DMS114 treated with DMSO at 0.1 percent for 48 hours (cell line): ENCODE results near the gene ERN2.
"Not testable (repeated sequence)": the region's sequence is repeated elsewhere in the genome, so short reads cannot be mapped to it uniquely, and the experiment has no call there.

ENCODE experiments used
- DNase-seq: peaks from one replicate; lab custom pipeline; 2025; ENCODE audit not compliant: unreplicated experiment; lab: John Stamatoyannopoulos, UW

Gene ERN2

DNA sequence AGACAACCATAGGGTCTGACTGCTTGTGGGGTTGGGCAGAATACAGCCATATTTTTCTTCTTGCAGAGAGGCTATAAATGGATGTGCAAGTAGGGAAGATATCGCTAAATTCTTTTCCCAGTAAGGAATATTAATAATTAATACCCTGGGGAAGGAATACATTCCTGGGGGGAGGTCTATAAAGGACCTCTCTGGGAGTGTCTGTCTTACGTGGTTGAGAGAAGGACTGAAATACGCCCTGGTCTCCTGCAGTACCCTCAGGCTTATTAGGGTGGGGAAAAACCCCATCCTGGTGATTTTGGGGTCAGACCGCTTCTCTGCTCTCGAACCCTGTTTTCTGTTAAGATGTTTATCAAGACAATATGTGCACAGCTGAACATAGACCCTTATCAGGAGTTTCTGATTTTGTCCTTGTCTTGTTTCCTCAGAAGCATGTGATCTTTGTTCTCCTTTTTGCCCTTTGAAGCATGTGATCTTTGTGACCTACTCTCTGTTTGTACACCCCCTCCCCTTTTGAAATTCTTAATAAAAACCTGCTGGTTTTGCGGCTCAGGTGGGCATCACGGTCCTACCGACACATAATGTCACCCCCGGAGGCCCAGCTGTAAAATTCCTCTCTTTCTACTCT lies 9.7 kb upstream of the ERN2 start:
- DNase-seq = not testable (repeated sequence)

DNA sequence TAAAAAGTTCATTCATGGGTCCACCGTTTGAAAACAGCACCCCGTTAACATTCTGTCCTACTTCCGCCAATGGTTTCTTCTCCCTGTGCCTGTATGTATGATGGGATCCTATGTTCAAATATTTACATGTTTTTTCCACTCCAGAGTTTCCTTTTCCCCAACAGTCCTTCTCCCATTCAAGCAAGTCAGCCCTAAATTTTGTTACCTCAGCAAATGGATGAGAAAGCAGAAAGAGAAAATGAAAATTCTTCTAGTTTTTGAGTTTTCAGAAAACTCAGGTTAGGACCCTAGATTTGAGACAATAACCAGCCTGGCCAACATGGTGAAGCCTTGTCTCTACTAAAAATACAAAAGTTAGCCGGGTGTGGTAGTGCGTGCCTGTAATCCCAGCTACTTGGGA lies 3.5 kb upstream of the ERN2 start:
- DNase-seq = no peak

DNA sequence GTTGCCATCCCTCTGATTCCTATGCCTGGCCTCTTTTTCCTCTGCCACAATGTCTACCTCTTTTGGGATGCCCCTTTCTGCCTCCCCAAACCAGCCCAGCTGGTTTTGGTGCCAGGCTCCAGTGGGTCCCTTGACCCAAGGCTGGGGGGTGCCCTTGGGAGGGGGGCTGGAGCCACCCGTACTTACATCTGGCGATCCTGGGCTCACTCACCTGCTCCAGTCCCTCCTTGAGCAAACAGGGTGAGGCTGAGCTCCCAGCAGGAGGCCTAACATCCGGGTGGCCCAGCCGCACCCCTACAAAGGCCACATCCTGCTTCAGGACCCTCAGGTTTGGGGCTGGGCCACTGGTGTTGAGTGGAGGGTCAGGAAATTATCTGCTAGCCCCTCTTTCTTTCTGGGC lies 1.2 kb downstream of the ERN2 start:
- no peak for DNase-seq

DNA sequence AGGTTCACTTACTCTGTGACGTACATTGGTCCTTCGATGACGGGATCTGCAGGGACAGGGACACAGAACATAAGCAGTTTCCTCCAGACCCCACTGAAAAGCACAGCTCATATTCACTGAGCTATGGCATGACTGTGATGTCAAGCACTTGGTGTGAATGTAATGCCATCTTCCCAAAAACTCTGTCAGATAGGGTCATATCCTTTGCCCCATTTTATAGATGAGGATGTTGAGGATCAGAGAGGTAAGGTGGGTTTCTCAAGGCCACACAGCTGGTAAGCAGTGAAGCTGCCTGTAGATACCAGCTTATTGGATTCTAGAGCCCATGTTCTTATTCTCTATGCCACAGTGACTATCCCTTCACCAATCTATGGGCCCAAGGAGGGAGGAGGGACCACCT lies 2.5 kb downstream of the ERN2 start:
- no peak for DNase-seq

DNA sequence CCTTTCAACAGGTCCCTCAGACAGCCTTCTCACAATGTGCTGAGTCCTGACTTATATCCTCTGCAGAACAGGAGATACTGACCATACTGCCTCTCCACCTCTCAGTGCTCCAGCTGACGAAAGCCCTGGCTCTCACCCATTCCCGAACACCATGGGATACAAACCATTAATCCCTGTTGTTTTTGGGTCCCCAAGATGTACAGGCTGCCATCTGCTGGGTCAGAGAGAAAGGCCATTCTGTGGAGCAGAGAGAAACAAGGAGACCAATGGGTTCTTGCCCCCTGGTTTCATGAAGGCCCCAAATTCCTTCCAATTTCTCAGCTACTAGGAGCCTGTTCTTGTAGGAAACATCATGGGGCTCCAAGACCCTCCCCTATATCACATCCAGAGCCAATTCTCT lies 3.0 kb downstream of the ERN2 start:
- DNase-seq = no peak

DNA sequence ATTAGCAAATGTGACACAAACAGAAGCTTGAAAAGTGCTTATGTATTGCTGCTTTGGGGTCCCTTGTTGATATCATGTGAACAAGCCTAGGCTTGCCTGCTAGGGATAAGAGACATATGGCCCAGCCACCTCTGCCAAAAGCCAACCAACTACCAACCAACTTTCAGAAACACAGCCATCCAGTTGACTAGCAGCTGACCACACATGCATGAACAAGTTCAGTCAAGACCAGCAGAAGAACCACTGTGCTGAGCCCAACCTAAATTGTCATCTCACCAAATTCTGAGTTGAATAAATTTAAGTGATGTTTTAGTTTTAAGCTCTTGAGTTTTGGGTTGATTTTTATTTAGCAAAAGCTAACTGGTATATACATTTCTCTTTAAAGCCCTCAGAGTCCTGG lies 3.5 kb downstream of the ERN2 start:
- no peak for DNase-seq

DNA sequence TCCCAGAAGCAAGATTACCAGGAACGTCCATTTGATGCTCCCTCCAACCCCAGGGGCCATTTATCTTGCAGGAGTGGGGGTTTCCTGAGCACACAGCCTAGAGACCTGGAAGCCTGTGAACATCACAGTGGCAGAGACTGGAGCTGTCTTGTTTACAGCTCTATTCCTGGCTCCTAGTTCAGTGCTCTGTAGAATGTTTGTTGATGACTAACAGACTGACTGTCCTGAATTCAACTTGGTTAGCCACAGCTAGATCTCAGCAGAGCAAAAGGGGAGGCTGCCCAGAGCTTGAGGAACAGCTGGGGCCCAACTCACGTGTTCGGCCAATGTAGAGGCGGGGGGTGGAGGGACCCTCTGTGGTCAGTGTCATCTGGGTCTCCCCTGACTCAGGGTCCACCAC lies 6.6 kb downstream of the ERN2 start:
- no peak for DNase-seq

DNA sequence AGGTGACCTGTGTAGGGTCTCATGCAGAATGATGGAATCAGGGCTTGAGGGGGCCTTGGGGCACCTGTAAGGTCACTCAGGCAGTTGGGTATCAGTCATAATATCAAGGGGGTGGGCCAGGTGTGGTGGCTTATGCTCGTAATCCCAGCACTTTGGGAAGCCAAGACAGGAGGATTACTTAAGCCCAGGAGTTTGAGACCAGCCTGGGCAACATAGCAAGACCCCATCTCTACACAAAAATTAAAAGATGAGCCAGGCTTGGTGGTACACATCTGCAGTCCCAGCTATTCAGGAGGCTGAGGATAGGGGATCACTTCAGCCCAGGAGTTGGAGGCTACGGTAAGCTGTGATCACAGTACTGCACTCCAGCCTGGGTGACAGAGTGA lies 7.5 kb downstream of the ERN2 start:
- DNase-seq = no peak

DNA sequence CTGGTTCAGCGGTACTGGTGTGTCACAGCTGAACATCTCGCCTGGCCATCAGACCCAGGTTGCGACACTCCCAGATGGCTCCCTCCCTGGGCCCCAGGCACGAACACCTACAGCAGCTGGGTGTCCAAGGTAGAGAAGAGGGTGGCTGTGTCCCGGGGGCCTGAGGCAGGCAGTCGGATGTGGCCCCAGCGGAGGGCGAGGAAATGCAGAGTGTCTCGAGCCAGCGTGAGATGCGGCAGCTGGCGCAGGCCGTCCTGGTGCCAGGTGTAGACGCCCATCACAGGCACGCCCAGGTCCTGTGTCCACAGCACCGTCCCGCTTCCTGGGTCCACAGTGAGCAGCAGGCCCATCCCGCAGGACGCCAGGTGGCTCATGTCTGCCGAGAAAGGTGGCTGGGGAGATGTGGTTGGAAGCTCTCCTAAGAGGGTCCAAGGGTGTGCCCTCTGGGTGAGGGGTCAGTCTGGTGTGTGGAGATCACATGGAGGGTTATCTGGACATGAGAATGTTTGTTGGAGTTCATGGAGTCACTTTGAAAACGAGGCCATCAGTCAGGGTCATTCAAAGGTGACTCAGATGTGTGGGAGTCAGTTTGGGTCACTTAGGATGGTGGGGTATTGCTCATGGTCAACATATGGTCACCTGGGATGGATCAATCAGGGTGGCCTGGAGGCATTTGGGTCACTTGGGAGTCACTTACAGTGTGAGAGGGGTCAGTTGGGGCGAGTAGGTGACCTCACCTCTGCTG lies 8.1 kb downstream of the ERN2 start:
- DNase-seq = no peak

DNA sequence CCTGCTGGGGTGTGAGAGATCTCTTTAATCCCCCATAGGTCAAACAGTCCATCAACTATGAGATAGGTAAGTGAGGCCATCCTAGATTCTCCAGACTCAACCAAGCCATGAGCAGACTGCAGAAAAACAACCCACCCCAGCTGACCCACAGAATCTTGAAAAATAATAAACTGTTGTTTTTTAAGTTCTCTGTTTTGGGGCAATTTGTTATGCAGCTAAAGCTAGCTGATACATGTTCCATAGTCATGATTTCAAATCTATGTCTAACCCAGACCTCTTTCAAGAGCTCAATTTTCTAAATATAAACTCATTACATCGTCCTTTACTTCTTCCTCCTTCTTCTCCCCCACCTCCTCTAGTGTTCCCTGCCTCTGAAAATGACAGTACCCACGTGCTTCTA lies 10.1 kb downstream of the ERN2 start:
- DNase-seq = no peak

DNA sequence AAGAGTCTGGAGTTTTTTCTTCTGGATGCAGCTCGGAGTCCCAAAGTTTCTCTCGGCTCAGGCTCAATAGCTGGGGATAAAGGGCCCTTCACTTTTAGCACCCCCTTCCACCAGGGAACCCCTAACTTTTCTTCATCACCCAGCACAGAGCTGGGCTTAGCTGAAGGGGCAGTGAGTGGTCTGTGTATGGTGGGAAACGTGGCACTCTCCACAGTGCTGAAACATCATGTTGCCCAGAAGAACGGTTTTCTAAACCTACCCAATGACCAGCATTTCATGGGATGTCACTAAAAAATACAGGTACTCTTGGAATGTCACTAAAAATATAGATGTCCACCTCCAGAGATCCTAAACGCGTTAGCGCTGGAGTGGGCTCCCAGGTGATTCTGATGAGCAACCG lies 12.0 kb downstream of the ERN2 start:
- no peak for DNase-seq

DNA sequence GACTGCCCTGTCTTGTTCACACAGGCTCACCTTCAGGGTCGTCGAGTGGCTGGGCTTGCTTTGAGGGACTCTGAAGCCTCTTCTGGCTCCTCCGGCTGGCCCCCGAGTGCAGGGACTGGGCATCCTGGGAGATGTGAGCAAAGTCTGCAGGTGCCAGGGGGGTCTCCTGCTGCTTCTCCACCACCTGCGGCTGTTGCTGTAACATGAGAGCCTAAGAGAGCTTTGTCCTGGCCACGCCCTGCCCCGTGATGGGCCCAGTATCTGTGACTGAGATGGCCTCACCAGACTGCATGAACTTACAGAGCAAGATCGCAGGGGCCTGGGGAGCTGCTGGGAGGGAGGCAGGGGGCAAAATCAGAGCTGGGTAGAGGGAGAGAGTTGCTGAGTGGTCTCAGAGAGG lies 12.5 kb downstream of the ERN2 start:
- DNase-seq = no peak

DNA sequence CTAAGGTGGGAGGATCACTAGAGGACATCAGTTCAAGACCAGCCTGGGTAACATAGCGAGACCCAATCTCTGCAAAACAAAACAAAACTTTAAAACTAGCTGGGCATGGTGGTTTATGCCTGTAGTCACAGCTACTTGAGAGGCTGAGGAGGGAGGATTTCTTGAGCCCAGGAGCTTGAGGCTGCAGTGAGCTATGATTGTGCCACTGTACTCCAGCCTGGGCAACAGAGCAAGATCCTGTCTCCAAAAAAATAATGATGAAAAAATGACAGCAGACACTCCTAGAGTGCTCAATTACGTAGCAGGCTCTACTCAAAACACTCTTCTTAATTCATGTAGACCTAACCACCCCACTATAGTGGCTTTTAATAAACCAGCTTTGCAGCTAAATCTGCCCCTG lies 12.9 kb downstream of the ERN2 start:
- no peak for DNase-seq

DNA sequence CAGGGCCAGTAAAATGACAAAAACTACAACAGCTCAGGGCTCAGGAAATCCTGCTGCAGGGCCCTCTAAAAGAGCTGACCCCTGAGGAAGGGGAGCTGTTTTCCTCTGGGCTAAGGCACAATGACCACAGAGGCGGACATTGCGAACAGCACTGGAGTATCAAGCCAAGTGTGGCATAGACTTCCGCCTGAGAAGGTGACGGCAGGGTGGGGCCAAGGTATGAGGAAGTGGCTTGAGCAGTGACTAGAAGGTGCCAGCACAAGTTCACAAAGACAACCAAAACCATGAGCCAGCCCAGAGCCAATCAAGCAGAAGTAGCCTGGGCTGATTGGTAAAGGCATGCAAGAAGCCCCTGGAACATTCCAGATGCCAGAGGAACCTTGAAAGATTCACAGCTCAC lies 13.9 kb downstream of the ERN2 start:
- no peak for DNase-seq

DNA sequence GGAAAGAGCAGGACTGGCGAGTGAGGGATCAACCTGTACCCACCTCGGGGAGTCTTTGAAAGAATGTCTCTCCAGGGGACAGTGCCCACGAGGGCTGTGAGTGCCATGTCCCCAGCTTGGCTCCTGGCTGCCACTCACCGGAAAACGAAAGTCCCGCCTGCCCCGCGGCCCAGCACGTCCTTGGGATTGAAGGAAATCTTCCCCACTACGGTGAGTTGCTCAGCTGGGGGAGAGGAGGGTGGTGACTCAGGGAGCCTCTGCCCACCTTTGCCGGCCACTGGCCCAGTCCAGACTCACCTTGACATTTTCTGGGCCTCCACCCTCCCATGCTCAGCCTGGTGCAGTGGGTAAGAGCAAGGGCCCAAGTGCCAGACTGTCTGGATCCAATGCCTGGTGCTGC lies 17.3 kb downstream of the ERN2 start:
- no peak for DNase-seq

DNA sequence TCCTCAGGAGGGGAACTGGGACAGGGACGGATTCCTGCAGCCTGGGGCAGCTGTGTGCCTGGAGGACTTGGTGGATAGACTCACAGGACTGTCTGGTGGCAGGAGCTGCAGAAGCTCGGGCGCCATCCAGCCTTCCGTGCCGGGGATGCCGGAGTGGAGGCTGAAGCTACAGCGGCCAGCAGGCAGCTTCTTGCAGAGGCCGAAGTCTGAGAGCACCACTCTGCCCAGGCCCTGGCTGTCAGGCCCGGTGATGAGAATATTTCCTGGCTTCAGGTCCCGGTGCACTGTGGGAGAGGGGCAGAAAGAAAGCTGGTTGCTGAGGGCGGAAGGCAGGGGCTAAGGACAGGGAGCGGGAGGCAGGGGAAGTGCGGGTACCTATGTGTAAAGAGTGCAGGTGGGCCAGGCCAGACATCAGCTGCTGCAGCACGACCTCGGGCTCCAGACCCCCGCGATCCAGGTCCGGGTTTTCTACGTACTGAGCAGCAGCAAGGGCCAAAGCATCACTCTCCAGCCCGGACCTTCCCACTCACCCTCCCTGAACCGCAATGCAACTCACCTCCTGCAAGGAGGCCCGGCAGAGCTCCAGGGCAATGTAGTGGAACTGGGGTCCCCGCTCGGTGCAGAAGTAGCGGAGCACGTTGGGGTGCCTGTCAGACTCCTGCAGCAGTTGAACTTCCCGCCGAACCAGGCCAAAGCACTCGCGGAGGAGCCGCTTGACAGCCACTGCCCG lies 18.2 kb downstream of the ERN2 start:
- DNase-seq = no peak

DNA sequence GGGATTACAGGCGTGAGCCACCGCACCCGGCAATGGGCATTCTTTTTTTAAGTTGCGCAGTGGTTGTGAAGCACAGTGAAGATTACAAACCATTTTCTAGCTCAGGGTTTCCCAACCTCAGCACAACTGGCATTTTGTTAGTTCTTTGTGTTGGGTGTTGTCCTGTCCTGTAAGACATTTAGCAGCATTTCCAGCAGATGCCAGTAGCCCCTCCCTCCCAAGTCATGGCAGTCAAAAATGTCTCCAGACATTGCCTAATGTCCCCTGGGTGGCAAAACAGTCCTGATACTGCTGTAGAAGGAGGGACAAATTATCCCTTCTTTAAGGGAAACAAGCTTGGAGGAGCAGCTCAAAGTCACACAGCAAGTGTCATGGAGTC lies 18.8 kb downstream of the ERN2 start:
- DNase-seq = no peak

DNA sequence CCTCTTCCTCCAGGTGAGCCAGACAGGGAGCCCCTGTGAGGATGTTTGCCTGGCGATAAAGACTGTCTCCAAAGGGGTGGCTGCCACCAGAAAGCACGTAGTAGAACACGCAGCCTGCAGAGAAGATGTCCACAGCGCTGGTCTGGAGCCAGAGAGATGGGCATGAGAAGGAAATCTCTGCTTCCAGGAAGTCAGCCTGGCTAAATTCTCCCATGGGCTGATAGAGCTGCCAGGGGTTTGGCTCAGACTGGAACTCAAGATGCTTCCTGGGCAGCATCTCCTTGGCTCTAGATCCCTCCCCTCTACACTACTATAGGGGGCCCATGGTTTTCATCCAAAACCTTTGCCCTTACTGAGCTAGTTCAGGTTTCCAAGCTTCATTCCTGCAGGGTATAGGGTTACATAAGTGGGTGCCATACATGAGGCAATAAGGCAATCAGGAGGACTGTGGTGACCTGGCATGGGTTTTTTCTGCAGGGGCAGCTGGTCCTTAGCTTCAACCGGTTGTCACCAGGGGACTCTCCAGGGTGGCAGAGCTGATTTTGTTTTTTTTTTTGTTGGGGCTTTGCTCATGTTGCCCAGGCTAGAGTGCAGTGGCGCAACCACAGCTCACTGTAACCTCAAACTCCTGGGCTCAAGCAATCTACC lies 20.7 kb downstream of the ERN2 start:
- no peak for DNase-seq

DNA sequence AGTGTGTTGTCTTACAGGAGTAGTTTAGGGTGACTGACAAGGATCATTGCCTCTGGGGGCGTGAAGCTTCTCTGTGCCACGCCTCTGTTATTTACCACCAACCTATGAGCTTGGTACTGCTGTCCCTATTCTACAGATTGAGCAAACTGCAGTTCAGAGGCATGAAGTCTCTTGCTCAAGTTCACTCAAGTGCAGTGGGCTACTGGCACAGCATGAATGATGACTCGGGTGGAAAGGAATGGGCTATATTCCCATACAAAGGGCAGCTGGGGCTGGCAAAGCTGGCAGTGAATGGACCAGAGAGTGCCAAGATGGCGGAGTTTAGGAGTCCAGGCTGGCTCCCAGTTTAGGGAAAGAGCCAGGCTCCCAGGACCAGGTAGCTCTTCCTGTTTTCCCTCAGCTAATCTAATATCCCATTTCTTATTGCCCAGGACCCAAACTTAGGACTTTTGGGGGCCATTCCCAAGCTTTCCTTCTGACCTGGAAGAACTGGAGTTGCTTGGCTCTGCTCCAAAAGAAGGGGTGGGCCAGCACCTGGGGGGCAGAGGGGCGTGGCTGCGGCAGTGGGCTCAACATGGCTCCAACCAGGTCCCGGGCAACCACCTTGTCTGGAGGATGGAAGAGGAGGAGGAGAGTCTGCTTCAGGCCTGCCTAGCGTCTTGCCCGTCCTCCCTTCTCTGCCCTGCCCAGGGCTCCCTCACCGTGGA lies 21.4 kb downstream of the ERN2 start:
- no peak for DNase-seq

DNA sequence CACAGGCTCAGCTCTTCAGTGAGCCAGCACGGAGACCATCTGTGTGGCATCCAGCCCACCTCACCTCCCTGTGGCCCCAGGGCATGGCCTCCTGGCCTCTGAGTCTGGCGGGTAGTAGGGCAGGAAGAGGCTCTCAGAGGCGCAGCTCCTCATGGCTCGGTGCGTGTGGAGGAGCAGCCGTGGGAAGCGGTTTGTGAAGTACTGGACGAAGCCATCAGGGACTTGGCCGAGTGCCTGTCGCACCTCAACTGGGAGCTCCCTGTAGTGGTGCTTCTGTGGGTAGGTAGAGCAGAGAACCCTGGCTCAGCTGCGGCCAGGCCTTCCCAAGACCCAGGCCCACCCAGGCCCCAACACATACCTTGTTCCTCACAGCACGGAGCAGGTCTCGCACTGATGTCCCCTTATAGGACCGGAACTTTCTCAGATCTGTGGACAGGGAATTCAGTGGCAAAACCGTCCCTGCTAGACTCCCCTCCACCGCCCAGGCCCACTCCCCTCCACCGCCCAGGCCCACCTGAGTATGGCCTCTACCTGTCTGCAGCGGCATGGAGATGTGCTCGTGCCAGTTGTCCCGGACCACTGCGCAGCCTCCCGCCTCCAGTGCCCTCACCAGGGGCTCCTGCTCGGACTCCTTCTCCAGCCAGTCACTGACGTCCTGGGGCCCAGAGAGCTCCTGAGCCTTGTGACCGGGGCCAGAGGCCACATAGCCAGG lies 22.1 kb downstream of the ERN2 start:
- DNase-seq = no peak
